SH-SY5Y (cell line): ENCODE data around the gene UBE2S.

Experiments
- GATA2 ChIP-seq: IDR thresholded peaks from 2 replicates; pipeline ENCODE4 v1.6.1; 2011; ENCODE audit warnings: mild to moderate bottlenecking, low read depth, low read length
- GATA3 ChIP-seq: IDR thresholded peaks from 2 replicates; pipeline ENCODE4 v1.6.1; 2011; ENCODE audit warnings: low read depth, mild to moderate bottlenecking, low read length, moderate library complexity

DNA sequence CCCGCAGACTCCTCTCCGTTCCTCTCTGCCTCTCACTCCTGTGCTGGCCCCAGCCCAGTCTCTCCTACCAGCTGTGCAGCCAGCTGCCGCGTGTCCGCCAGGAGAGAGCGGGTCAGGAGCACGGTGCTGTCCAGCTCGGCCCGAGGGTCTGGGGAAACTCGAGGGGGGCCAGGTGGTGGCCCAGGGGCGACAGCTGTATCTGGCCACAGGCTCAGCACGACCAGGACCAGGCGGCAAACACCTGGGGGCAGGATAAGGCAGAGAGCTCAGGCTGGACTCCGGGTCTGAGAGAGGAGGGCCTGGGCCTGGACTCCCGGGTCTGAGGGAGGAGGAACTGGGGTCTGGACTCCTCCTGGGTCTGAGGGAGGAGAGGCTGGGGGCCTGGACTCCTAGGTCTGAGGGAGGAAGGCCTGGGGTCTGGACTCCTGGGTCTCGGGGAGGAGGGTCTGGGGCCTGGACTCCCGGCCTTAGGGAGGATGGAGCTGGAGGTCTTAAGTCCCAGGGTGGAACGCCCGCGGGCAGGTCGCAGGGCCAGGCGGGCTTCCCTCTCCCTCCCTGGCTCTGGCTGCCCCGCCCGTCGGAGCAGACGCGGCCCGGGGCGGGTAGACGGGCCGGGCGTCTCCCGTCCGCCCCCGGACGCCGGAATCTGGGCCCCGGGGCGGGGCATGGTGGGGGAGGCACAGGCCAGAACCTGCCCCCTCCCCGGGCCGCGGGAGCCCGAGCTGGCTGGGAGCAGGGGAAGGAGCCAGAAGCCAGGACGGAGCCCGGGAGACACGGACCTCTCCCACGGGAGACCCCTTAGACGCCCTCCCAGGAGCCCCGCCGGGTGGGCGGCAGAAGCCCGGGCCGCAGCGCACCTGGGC is 38.7 kb downstream of the UBE2S start:
- TF ChIP-seq GATA3 (no peak), GATA2 (no peak)
